Right lobe of liver (tissue), 6 donors: ENCODE results near the gene OR8B8. TPM values are rescaled to one million over a fixed set of nuclear protein-coding genes. Genes with fewer than 3 reads are reported as not detected.

ENCODE experiments used
- ATAC-seq, 4 donors: fragments of 200-7000 bp; cut with Tn5 transposase; one replicate each; pipeline ENCODE4 v1.9.1; 2020; ENCODE audit warnings: mild to moderate bottlenecking in 4 of 4, moderate library complexity in 4 of 4
- DNase-seq, 3 donors: peaks; one replicate each; pipeline ENCODE4 v3.0.0-alpha.2; 2020
- H3K27ac ChIP-seq, 3 donors: fragments of 200-600 bp; one replicate each; pipeline ENCODE4 v1.8.0; 2022
- H3K27me3 ChIP-seq, 2 donors: fragments of 200-600 bp; one replicate each; pipeline ENCODE4 v1.8.0; 2022
- H3K36me3 ChIP-seq, 4 donors: fragments of 200-600 bp; sonication (generic) in 1 of 4; one replicate each; pipeline versions ENCODE4 v1.5.1 to v1.8.0; 2017 to 2022; ENCODE audit warnings: control low read depth in 1 of 4
- H3K4me1 ChIP-seq, 4 donors: fragments of 200-600 bp; sonication (generic) in 1 of 4; one replicate each; pipeline versions ENCODE4 v1.5.1 to v1.8.0; 2017 to 2022; ENCODE audit warnings: control low read depth in 1 of 4
- H3K4me3 ChIP-seq, 3 donors: fragments of 200-600 bp; one replicate each; pipeline ENCODE4 v1.8.0; 2022
- H3K9me3 ChIP-seq, 4 donors: fragments of 200-600 bp; sonication (generic) in 1 of 4; one replicate each; pipeline versions ENCODE4 v1.5.1 to v1.8.0; 2017 to 2022; ENCODE audit warnings: control low read depth in 1 of 4
- CTCF ChIP-seq, 4 donors: fragments of 200-600 bp in 3 of 4; fragments of 450-650 bp in 1 of 4; IDR thresholded peaks; one replicate each; pipeline versions ENCODE4 v1.5.1 to v1.8.0; 2016 to 2022; ENCODE audit warnings: antibody characterized with exemption in 4 of 4, mild to moderate bottlenecking in 2 of 4
- POLR2A ChIP-seq: fragments of 450-650 bp; IDR thresholded peaks from one replicate; pipeline ENCODE4 v1.6.1; 2017; ENCODE audit warnings: antibody characterized with exemption, mild to moderate bottlenecking
- WGBS: methylation state at CpG from one replicate; pipeline ENCODE4 v1.1.6; 2018; ENCODE audit warnings: low coverage, low lambda C conversion rate; ENCODE audit not compliant: insufficient coverage; ENCODE audit errors: missing lambda C conversion rate; 5-methylcytosine and 5-hydroxymethylcytosine counted together
- intact Hi-C, 2 donors: fragments of 100-400 bp; cut with DNase I; formaldehyde crosslinking; loops; one replicate each; pipeline versions ENCODE4 v1.11.2 to v1.14.1; 2022
- total RNA-seq, 6 experiments: library from RNA; depleted of rRNA in 2 of 6; stranded (reverse); fragments of >200 nt in 2 of 6; fragmentation: NEBNext Ultra II Directional in 3 of 6; extraction: Animal tissue kit (Norgen Biotek cat#: 25700) in 3 of 6; gene quantifications; one replicate each; pipeline versions ENCODE4 v1.1.0 to v1.2.4, GENCODE V29; 2016 to 2023
- donor health status: DM: no; HTN: yes; CAD: no.
- donor health status: DM: no; HTN: no; CAD: no.
- donor health status: DM: no; HTN: no; CAD: no.
- donor health status: DM: no; HTN: yes; CAD: no.
- donor health status: DM: no; HTN: yes; CAD: no.

OR8B8 gene
- total RNA-seq, 6 experiments from 2014 or later: not detected

GRCh38 chr11:124424384-124424921, 21.0 kb downstream of the OR8B8 start, which contains the start of gene OR8B4:
TSS of gene OR8B4 (minus strand) at chr11:124424871. CDS start at chr11:124424871, 0 bp downstream.
- no peaks in the 10 kb centered on the region for H3K9me3 ChIP-seq
- no peaks in the 10 kb centered on the region for H3K27me3 ChIP-seq
- ATAC-seq (no peak), DNase-seq (no peak)
- intact Hi-C loops: loop anchor here in 1 of 2 donors (10.0 kb wide), 1 partner anchor 170 kb away; no protein-coding TSS in a partner anchor
- H3K27ac ChIP-seq: no peak within 1 kb of the TSS
- TF ChIP-seq CTCF (IDR thresholded peaks at IDR 0.05) (no peak), POLR2A (no peak)
- no peaks in the 10 kb centered on the region for H3K4me1 ChIP-seq
- H3K36me3 ChIP-seq: no peaks in the 10 kb centered on the region
- H3K4me3 ChIP-seq: no peak within 1 kb of the TSS
- WGBS: 53% methylated on average over 2 of the region's 2 CpGs

DNA sequence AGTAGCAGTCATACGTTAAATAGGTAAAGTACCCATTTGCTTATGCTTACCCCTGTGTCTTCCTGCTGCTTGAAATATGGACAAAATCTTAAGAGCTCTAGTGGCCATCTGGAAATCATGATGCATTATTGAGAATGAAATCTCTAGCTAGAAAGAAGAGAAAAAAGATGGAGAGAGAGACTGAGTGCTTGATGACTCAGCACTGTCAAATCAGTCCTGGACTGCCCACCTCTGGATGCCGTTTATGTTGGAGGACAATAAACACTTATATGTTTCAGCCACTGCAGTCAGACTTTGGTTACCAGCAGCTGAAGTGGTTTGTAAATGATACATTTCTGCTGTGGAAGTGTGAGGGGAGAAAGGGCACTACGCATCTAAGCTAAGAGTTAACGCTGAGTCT, 24.5 kb downstream of the OR8B8 start:
- DNase-seq (no peak), ATAC-seq (no peak)
- no peaks in the 10 kb centered on the region for H3K4me1 ChIP-seq
- no peaks in the 10 kb centered on the region for H3K27me3 ChIP-seq
- no peaks in the 10 kb centered on the region for H3K9me3 ChIP-seq
- no peak overlapping the region for H3K27ac ChIP-seq
- intact Hi-C loops: loop anchor here in 1 of 2 donors (10.0 kb wide), 1 partner anchor 174 kb away; no protein-coding TSS in a partner anchor
- H3K36me3 ChIP-seq: no peaks in the 10 kb centered on the region
- no peak overlapping the region for H3K4me3 ChIP-seq
- WGBS: 52% methylated on average over 4 of the region's 4 CpGs
- TF ChIP-seq CTCF (IDR thresholded peaks at IDR 0.05) (no peak), POLR2A (no peak)

DNA sequence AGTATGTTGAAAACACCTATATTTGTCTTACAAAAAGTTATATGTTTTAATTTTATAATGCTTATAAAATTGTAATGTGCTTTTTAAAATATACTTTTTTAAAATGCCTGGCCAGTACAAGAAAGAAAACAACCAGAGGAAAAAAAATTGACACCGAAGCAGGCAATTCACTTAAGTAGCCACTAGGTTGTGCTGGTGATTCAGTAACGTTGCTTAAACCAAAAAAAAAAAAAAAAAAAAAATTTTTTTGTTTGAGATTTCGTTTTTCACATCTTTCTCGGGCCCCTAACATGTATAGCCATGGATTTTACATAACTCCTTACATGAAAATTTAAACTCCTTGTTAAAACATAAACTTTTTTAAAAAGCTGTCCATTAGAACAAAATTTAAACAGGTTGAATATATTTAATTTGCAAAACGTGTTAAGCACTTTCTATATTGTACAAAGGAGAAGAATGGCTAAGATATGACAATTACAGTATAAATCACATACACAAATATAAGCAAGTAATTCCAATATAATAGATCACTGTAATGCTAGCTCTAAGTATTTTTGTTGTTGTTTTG, 30.1 kb downstream of the OR8B8 start:
- no peak for DNase-seq
- ATAC-seq: peak in 3 of 4 donors; percentile 45 to 65 (median 63)

GRCh38 chr11:124409906-124410305, 35.6 kb downstream of the OR8B8 start:
- H3K4me1 ChIP-seq: no peaks in the 10 kb centered on the region

More for the DNA sequence above, 30.1 kb downstream of the OR8B8 start:
- Histone ChIP-seq H3K4me1 (no peaks in the 10 kb centered on the region), H3K27me3 (no peaks in the 10 kb centered on the region), H3K36me3 (no peaks in the 10 kb centered on the region), H3K4me3 (no peak overlapping the region), H3K27ac (no peak overlapping the region), H3K9me3 (no peaks in the 10 kb centered on the region)
- intact Hi-C loops: loop anchor here in 1 of 2 donors (10.0 kb wide), 1 partner anchor 169 kb away; no protein-coding TSS in a partner anchor
- TF ChIP-seq POLR2A (no peak), CTCF (IDR thresholded peaks at IDR 0.05) (peak; percentile 39 to 69 (median 60))
- WGBS: 13% methylated on average over 5 of the region's 5 CpGs

More at GRCh38 chr11:124409906-124410305, 35.6 kb downstream of the OR8B8 start:
- no peak overlapping the region for H3K4me3 ChIP-seq
- DNase-seq (no peak), ATAC-seq (no peak)
- H3K9me3 ChIP-seq: no peaks in the 10 kb centered on the region
- no peaks in the 10 kb centered on the region for H3K36me3 ChIP-seq
- WGBS: 58% methylated on average over 7 of the region's 7 CpGs
- intact Hi-C loops: loop anchor here in 1 of 2 donors (10.0 kb wide), 1 partner anchor 175 kb away; no protein-coding TSS in a partner anchor
- TF ChIP-seq CTCF (IDR thresholded peaks at IDR 0.05) (no peak), POLR2A (no peak)
- no peaks in the 10 kb centered on the region for H3K27me3 ChIP-seq
- H3K27ac ChIP-seq: no peak overlapping the region
